ENCODE results near the gene ZNF254.

DNA sequence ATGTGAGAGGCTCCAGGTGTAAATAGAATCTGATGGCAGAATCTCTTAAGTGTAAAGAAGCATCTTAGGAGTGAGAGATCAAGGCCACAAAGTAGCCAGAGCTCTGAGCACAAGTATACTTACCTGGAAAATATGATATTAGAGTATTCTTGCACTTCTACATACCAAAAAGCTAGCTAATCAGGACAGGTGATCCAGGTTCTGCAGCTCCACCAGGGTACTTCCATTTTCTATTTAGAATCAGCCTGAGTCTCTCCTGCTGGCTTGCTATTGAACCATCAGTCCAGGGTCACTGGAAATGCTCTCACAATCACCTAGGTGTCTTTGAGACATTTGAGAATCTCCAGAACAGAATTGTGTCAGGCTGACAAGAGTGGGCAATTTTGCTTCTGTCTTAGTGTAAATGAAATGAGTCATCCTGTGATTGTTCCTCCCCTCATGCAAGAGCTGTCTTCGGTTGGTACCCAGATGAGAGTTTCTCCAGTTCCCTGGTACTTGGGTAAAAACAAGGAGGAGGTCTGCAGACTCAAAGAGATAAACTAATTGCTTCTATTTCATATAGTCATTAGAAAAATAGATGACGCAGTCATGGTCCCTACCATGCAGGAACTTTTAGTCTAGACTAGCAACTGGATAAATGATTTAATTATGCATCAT is 14.6 kb downstream of the ZNF254 start:
- TF ChIP-seq, protein P1, sequence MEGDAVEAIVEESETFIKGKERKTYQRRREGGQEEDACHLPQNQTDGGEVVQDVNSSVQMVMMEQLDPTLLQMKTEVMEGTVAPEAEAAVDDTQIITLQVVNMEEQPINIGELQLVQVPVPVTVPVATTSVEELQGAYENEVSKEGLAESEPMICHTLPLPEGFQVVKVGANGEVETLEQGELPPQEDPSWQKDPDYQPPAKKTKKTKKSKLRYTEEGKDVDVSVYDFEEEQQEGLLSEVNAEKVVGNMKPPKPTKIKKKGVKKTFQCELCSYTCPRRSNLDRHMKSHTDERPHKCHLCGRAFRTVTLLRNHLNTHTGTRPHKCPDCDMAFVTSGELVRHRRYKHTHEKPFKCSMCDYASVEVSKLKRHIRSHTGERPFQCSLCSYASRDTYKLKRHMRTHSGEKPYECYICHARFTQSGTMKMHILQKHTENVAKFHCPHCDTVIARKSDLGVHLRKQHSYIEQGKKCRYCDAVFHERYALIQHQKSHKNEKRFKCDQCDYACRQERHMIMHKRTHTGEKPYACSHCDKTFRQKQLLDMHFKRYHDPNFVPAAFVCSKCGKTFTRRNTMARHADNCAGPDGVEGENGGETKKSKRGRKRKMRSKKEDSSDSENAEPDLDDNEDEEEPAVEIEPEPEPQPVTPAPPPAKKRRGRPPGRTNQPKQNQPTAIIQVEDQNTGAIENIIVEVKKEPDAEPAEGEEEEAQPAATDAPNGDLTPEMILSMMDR (conservative IDR thresholded peaks at IDR 0.05 in 1 of 2, IDR thresholded peaks at IDR 0.05 in 1 of 2; ENCODE audit: low read depth in 1 of 2, low read length in 2 of 2) = no peak
- no peak for TF ChIP-seq EZH2 (IDR thresholded peaks at IDR 0.05; ENCODE audit: low read length, missing control alignments)

Measured in fibroblast of lung (primary cell).